ENCODE results near the gene DGKI. TPM values are rescaled to one million over a fixed set of nuclear protein-coding genes. Genes with fewer than 3 reads are reported as not detected.

Gene DGKI
- total RNA-seq, 2 experiments from 2014 or later, result 0.46 TPM; not detected in 1

- no peak overlapping the region for H3K4me2 ChIP-seq (ENCODE audit: low read length)
- intact Hi-C loops (cut with micrococcal nuclease; ENCODE audit: unreplicated experiment), result no loop called here
- no peaks in the 10 kb centered on the region for H3K9me2 ChIP-seq (ENCODE audit: insufficient read depth, low read length)
- H2AFZ ChIP-seq (ENCODE audit: low read length), result no peak overlapping the region
- no TSS peak for BruUV-seq (replicated peaks)
- no peaks in the 10 kb centered on the region for H3K9me3 ChIP-seq (ENCODE audit: low read length)
- H3K4me1 ChIP-seq (ENCODE audit: insufficient read depth, low read length, poor library complexity, severe bottlenecking), result no peaks in the 10 kb centered on the region
- no peaks in the 10 kb centered on the region for H4K20me1 ChIP-seq (ENCODE audit: insufficient read depth, low read length)
- no peak for TF ChIP-seq CTCF (conservative IDR thresholded peaks at IDR 0.05; ENCODE audit: low read length)
- no peak overlapping the region for H3K4me3 ChIP-seq (ENCODE audit: low read depth, low read length, poor library complexity, severe bottlenecking)
- no peaks in the 10 kb centered on the region for H3K79me2 ChIP-seq (ENCODE audit: insufficient read depth, low read depth, low read length)
- H3K36me3 ChIP-seq (ENCODE audit: insufficient read depth, low read length), result no peaks in the 10 kb centered on the region
- H3K27ac ChIP-seq (ENCODE audit: low read depth, low read length, poor library complexity, severe bottlenecking), result no peak overlapping the region
- POLR2A ChIA-PET, result interaction anchor here (2.0 kb wide), 1 partner anchor 10 kb away, joined by 5 read pairs; no protein-coding TSS in a partner anchor
- DNase-seq (ENCODE audit: low spot score), result no peak
- CTCF ChIA-PET (ENCODE audit: unreplicated experiment), result no interaction called here
Measured at GRCh38 chr7:137813541-137813940, 33.2 kb downstream of the DGKI start.

GRCh38 chr7:137810248-137810647 lies 36.5 kb downstream of the DGKI start:
- no TSS peak for BruUV-seq (replicated peaks)
- no peak for DNase-seq (ENCODE audit: low spot score)
- no peaks in the 10 kb centered on the region for H4K20me1 ChIP-seq (ENCODE audit: insufficient read depth, low read length)
- H2AFZ ChIP-seq (ENCODE audit: low read length), result no peak overlapping the region
- no peak overlapping the region for H3K4me3 ChIP-seq (ENCODE audit: low read depth, low read length, poor library complexity, severe bottlenecking)
- no peaks in the 10 kb centered on the region for H3K79me2 ChIP-seq (ENCODE audit: insufficient read depth, low read depth, low read length)
- no peaks in the 10 kb centered on the region for H3K36me3 ChIP-seq (ENCODE audit: insufficient read depth, low read length)
- H3K9me2 ChIP-seq (ENCODE audit: insufficient read depth, low read length), result no peaks in the 10 kb centered on the region
- intact Hi-C loops (cut with micrococcal nuclease; ENCODE audit: unreplicated experiment), result no loop called here
- ChIA-PET CTCF (ENCODE audit: unreplicated experiment) (no interaction called here), POLR2A (no interaction called here)
- no peaks in the 10 kb centered on the region for H3K9me3 ChIP-seq (ENCODE audit: low read length)
- TF ChIP-seq CTCF (conservative IDR thresholded peaks at IDR 0.05; ENCODE audit: low read length) (no peak), EZH2phosphoT487 (IDR thresholded peaks at IDR 0.05; ENCODE audit: borderline replicate concordance, low read depth, low read length) (no peak)
- no peaks in the 10 kb centered on the region for H3K4me1 ChIP-seq (ENCODE audit: insufficient read depth, low read length, poor library complexity, severe bottlenecking)
- H3K4me2 ChIP-seq (ENCODE audit: low read length), result no peak overlapping the region
- no peak overlapping the region for H3K27ac ChIP-seq (ENCODE audit: low read depth, low read length, poor library complexity, severe bottlenecking)

- intact Hi-C loops (cut with micrococcal nuclease; ENCODE audit: unreplicated experiment), result no loop called here
- ChIA-PET CTCF (ENCODE audit: unreplicated experiment) (no interaction called here), POLR2A (interaction anchor here (1.5 kb wide), 1 partner anchor 13 kb away, joined by 4 read pairs; no protein-coding TSS in a partner anchor)
- H4K20me1 ChIP-seq (ENCODE audit: insufficient read depth, low read length), result no peaks in the 10 kb centered on the region
- H3K79me2 ChIP-seq (ENCODE audit: insufficient read depth, low read depth, low read length), result no peaks in the 10 kb centered on the region
- H3K36me3 ChIP-seq (ENCODE audit: insufficient read depth, low read length), result no peaks in the 10 kb centered on the region
- no peak overlapping the region for H3K27ac ChIP-seq (ENCODE audit: low read depth, low read length, poor library complexity, severe bottlenecking)
- no TSS peak for BruUV-seq (replicated peaks)
- H3K9me3 ChIP-seq (ENCODE audit: low read length), result no peaks in the 10 kb centered on the region
- H3K4me2 ChIP-seq (ENCODE audit: low read length), result no peak overlapping the region
- no peaks in the 10 kb centered on the region for H3K4me1 ChIP-seq (ENCODE audit: insufficient read depth, low read length, poor library complexity, severe bottlenecking)
- TF ChIP-seq CTCF (conservative IDR thresholded peaks at IDR 0.05; ENCODE audit: low read length) (no peak), EZH2phosphoT487 (IDR thresholded peaks at IDR 0.05; ENCODE audit: borderline replicate concordance, low read depth, low read length) (no peak)
- no peak overlapping the region for H3K4me3 ChIP-seq (ENCODE audit: low read depth, low read length, poor library complexity, severe bottlenecking)
- H3K9me2 ChIP-seq (ENCODE audit: insufficient read depth, low read length), result no peaks in the 10 kb centered on the region
- DNase-seq (ENCODE audit: low spot score), result no peak
- H2AFZ ChIP-seq (ENCODE audit: low read length), result no peak overlapping the region
Measured at GRCh38 chr7:137804836-137805235, 41.9 kb downstream of the DGKI start.
